T-helper 22 cell (primary cell): ENCODE results near the gene AGAP1.

Experiments
- DNase-seq: peaks from one replicate; pipeline ENCODE4 v3.0.0-alpha.2; 2020; ENCODE audit warnings: low read depth

The AGAP1 gene

GRCh38 chr2:236173729-236174607 is 680.1 kb downstream of the AGAP1 start:
- DNase-seq = no peak

GRCh38 chr2:236175548-236176150 is 681.8 kb downstream of the AGAP1 start:
- no peak for DNase-seq

- no peak for DNase-seq
These were observed 682.6 kb downstream of the AGAP1 start for GRCh38 chr2:236176417-236176816.

GRCh38 chr2:236176951-236177350 is 683.1 kb downstream of the AGAP1 start:
- DNase-seq = no peak

GRCh38 chr2:236177604-236177966 is 683.7 kb downstream of the AGAP1 start:
- no peak for DNase-seq

- DNase-seq = no peak
These were observed 684.4 kb downstream of the AGAP1 start for GRCh38 chr2:236177967-236178889.

GRCh38 chr2:236178890-236179235 is 685.0 kb downstream of the AGAP1 start:
- DNase-seq = no peak

GRCh38 chr2:236179236-236180075 is 685.6 kb downstream of the AGAP1 start:
- no peak for DNase-seq

- DNase-seq = no peak
These were observed 686.4 kb downstream of the AGAP1 start for GRCh38 chr2:236180076-236180816.

- DNase-seq = no peak
These were observed 687.1 kb downstream of the AGAP1 start for GRCh38 chr2:236180831-236181453.
